ENCODE measurements around the gene VANGL1. TPM values are rescaled to one million over a fixed set of nuclear protein-coding genes. Genes with fewer than 3 reads are reported as not detected.
"Not testable (repeated sequence)": the region's sequence is repeated elsewhere in the genome, so short reads cannot be mapped to it uniquely, and the experiment has no call there.

The VANGL1 gene
- total RNA-seq, 1 experiment from 2014 or later, result not detected

- DNase-seq, result no peak
- no peak overlapping the region for H3K4me2 ChIP-seq (ENCODE audit: low read depth, low read length, poor library complexity, severe bottlenecking)
- H3K4me1 ChIP-seq (ENCODE audit: low read length), result no peaks in the 10 kb centered on the region
- no peak overlapping the region for H3K4me3 ChIP-seq (ENCODE audit: low read length)
- H3K9ac ChIP-seq (ENCODE audit: low read length), result no peak overlapping the region
- H3K79me2 ChIP-seq (ENCODE audit: low read length), result no peaks in the 10 kb centered on the region
- H3K36me3 ChIP-seq (ENCODE audit: insufficient read depth, low read length), result no peaks in the 10 kb centered on the region
- no peaks in the 10 kb centered on the region for H3K27me3 ChIP-seq (ENCODE audit: low read length)
- H3K9me3 ChIP-seq (ENCODE audit: low read length), result no peaks in the 10 kb centered on the region
- no peak overlapping the region for H2AFZ ChIP-seq (ENCODE audit: low read length)
- no peaks in the 10 kb centered on the region for H3K9me2 ChIP-seq (replicated peaks; ENCODE audit: insufficient read depth, low read length)
- H3K27ac ChIP-seq (ENCODE audit: low read length), result no peak overlapping the region
- no peaks in the 10 kb centered on the region for H4K20me1 ChIP-seq (ENCODE audit: insufficient read depth, low read depth, low read length)
Observed at GRCh38 chr1:115609021-115609420, 32.7 kb upstream of the VANGL1 start.

GRCh38 chr1:115613767-115614166 lies 28.0 kb upstream of the VANGL1 start:
- DNase-seq, result no peak
- no peak overlapping the region for H3K4me3 ChIP-seq (ENCODE audit: low read length)
- H3K79me2 ChIP-seq (ENCODE audit: low read length), result no peaks in the 10 kb centered on the region
- no peak overlapping the region for H3K27ac ChIP-seq (ENCODE audit: low read length)
- no peaks in the 10 kb centered on the region for H3K36me3 ChIP-seq (ENCODE audit: insufficient read depth, low read length)
- no peaks in the 10 kb centered on the region for H3K4me1 ChIP-seq (ENCODE audit: low read length)
- H3K27me3 ChIP-seq (ENCODE audit: low read length), result no peaks in the 10 kb centered on the region
- H4K20me1 ChIP-seq (ENCODE audit: insufficient read depth, low read depth, low read length), result no peaks in the 10 kb centered on the region
- H3K9me3 ChIP-seq (ENCODE audit: low read length), result no peaks in the 10 kb centered on the region
- no peaks in the 10 kb centered on the region for H3K9me2 ChIP-seq (replicated peaks; ENCODE audit: insufficient read depth, low read length)
- H2AFZ ChIP-seq (ENCODE audit: low read length), result no peak overlapping the region
- H3K9ac ChIP-seq (ENCODE audit: low read length), result no peak overlapping the region
- no peak overlapping the region for H3K4me2 ChIP-seq (ENCODE audit: low read depth, low read length, poor library complexity, severe bottlenecking)

GRCh38 chr1:115620453-115620852 lies 21.3 kb upstream of the VANGL1 start:
- Histone ChIP-seq H3K79me2 (ENCODE audit: low read length) (no peaks in the 10 kb centered on the region), H3K4me2 (ENCODE audit: low read depth, low read length, poor library complexity, severe bottlenecking) (no peak overlapping the region), H3K4me3 (ENCODE audit: low read length) (no peak overlapping the region), H3K9me2 (replicated peaks; ENCODE audit: insufficient read depth, low read length) (no peaks in the 10 kb centered on the region), H3K27me3 (ENCODE audit: low read length) (0 out of 2 replicates have a peak, but pooled peaks cover 4% of the 10 kb centered on the region), H3K9ac (ENCODE audit: low read length) (no peak overlapping the region), H3K27ac (ENCODE audit: low read length) (no peak overlapping the region), H2AFZ (ENCODE audit: low read length) (no peak overlapping the region), H4K20me1 (ENCODE audit: insufficient read depth, low read depth, low read length) (no peaks in the 10 kb centered on the region), H3K9me3 (ENCODE audit: low read length) (no peaks in the 10 kb centered on the region), H3K4me1 (ENCODE audit: low read length) (no peaks in the 10 kb centered on the region), H3K36me3 (ENCODE audit: insufficient read depth, low read length) (no peaks in the 10 kb centered on the region)
- no peak for DNase-seq

GRCh38 chr1:115620950-115621349 lies 20.8 kb upstream of the VANGL1 start:
- Histone ChIP-seq H3K4me3 (ENCODE audit: low read length) (no peak overlapping the region), H3K36me3 (ENCODE audit: insufficient read depth, low read length) (no peaks in the 10 kb centered on the region), H3K27me3 (ENCODE audit: low read length) (0 out of 2 replicates have a peak, but pooled peaks cover 4% of the 10 kb centered on the region), H3K4me2 (ENCODE audit: low read depth, low read length, poor library complexity, severe bottlenecking) (no peak overlapping the region), H3K79me2 (ENCODE audit: low read length) (no peaks in the 10 kb centered on the region), H3K9me3 (ENCODE audit: low read length) (no peaks in the 10 kb centered on the region), H2AFZ (ENCODE audit: low read length) (no peak overlapping the region), H3K4me1 (ENCODE audit: low read length) (no peaks in the 10 kb centered on the region), H3K9me2 (replicated peaks; ENCODE audit: insufficient read depth, low read length) (no peaks in the 10 kb centered on the region), H4K20me1 (ENCODE audit: insufficient read depth, low read depth, low read length) (no peaks in the 10 kb centered on the region), H3K9ac (ENCODE audit: low read length) (no peak overlapping the region), H3K27ac (ENCODE audit: low read length) (no peak overlapping the region)
- no peak for DNase-seq

GRCh38 chr1:115624859-115625258 lies 16.9 kb upstream of the VANGL1 start:
- Histone ChIP-seq H3K9me3 (ENCODE audit: low read length) (no peaks in the 10 kb centered on the region), H3K27ac (ENCODE audit: low read length) (no peak overlapping the region), H4K20me1 (ENCODE audit: insufficient read depth, low read depth, low read length) (no peaks in the 10 kb centered on the region), H3K27me3 (ENCODE audit: low read length) (0 out of 2 replicates have a peak, but pooled peaks cover 4% of the 10 kb centered on the region), H3K9ac (ENCODE audit: low read length) (no peak overlapping the region), H3K79me2 (ENCODE audit: low read length) (no peaks in the 10 kb centered on the region), H3K4me3 (ENCODE audit: low read length) (no peak overlapping the region), H2AFZ (ENCODE audit: low read length) (no peak overlapping the region), H3K36me3 (ENCODE audit: insufficient read depth, low read length) (no peaks in the 10 kb centered on the region), H3K4me2 (ENCODE audit: low read depth, low read length, poor library complexity, severe bottlenecking) (no peak overlapping the region), H3K4me1 (ENCODE audit: low read length) (no peaks in the 10 kb centered on the region), H3K9me2 (replicated peaks; ENCODE audit: insufficient read depth, low read length) (no peaks in the 10 kb centered on the region)
- DNase-seq, result peak; percentile 43

- Histone ChIP-seq H3K4me3 (ENCODE audit: low read length) (no peak overlapping the region), H3K9ac (ENCODE audit: low read length) (no peak overlapping the region), H3K9me3 (ENCODE audit: low read length) (no peaks in the 10 kb centered on the region), H2AFZ (ENCODE audit: low read length) (no peak overlapping the region), H3K79me2 (ENCODE audit: low read length) (no peaks in the 10 kb centered on the region), H3K27me3 (ENCODE audit: low read length) (no peaks in the 10 kb centered on the region), H3K4me2 (ENCODE audit: low read depth, low read length, poor library complexity, severe bottlenecking) (no peak overlapping the region), H3K27ac (ENCODE audit: low read length) (no peak overlapping the region), H4K20me1 (ENCODE audit: insufficient read depth, low read depth, low read length) (no peaks in the 10 kb centered on the region), H3K4me1 (ENCODE audit: low read length) (no peaks in the 10 kb centered on the region), H3K9me2 (replicated peaks; ENCODE audit: insufficient read depth, low read length) (no peaks in the 10 kb centered on the region), H3K36me3 (ENCODE audit: insufficient read depth, low read length) (no peaks in the 10 kb centered on the region)
- no peak for DNase-seq
Observed at GRCh38 chr1:115630342-115630741, 11.4 kb upstream of the VANGL1 start.

GRCh38 chr1:115632251-115633026 lies 9.3 kb upstream of the VANGL1 start:
- no peaks in the 10 kb centered on the region for H3K36me3 ChIP-seq (ENCODE audit: insufficient read depth, low read length)
- no peaks in the 10 kb centered on the region for H3K27me3 ChIP-seq (ENCODE audit: low read length)
- H3K4me2 ChIP-seq (ENCODE audit: low read depth, low read length, poor library complexity, severe bottlenecking), result no peak overlapping the region
- H3K9me2 ChIP-seq (replicated peaks; ENCODE audit: insufficient read depth, low read length), result no peaks in the 10 kb centered on the region
- H3K4me3 ChIP-seq (ENCODE audit: low read length), result no peak overlapping the region
- no peak for DNase-seq
- no peak overlapping the region for H3K27ac ChIP-seq (ENCODE audit: low read length)
- no peaks in the 10 kb centered on the region for H3K79me2 ChIP-seq (ENCODE audit: low read length)
- no peaks in the 10 kb centered on the region for H3K9me3 ChIP-seq (ENCODE audit: low read length)
- no peaks in the 10 kb centered on the region for H3K4me1 ChIP-seq (ENCODE audit: low read length)
- no peak overlapping the region for H2AFZ ChIP-seq (ENCODE audit: low read length)
- no peak overlapping the region for H3K9ac ChIP-seq (ENCODE audit: low read length)
- no peaks in the 10 kb centered on the region for H4K20me1 ChIP-seq (ENCODE audit: insufficient read depth, low read depth, low read length)

- not testable (repeated sequence) for H3K9me3 ChIP-seq (ENCODE audit: low read length); H3K4me1 ChIP-seq (ENCODE audit: low read length); H3K4me2 ChIP-seq (ENCODE audit: low read depth, low read length, poor library complexity, severe bottlenecking); H3K9me2 ChIP-seq (replicated peaks; ENCODE audit: insufficient read depth, low read length); H3K79me2 ChIP-seq (ENCODE audit: low read length); H3K36me3 ChIP-seq (ENCODE audit: insufficient read depth, low read length); H3K27ac ChIP-seq (ENCODE audit: low read length); H3K4me3 ChIP-seq (ENCODE audit: low read length); H2AFZ ChIP-seq (ENCODE audit: low read length); H4K20me1 ChIP-seq (ENCODE audit: insufficient read depth, low read depth, low read length); H3K9ac ChIP-seq (ENCODE audit: low read length); H3K27me3 ChIP-seq (ENCODE audit: low read length); DNase-seq
Observed at GRCh38 chr1:115633606-115634005, 8.2 kb upstream of the VANGL1 start.

Measured in Karpas-422 (cell line).